HG03066 (cell line): ENCODE results near the gene IL20.

Experiments used
- ATAC-seq: cut with Tn5 transposase; IDR thresholded peaks from one replicate; pipeline ENCODE4 v1.9.1; 2021; ENCODE audit warnings: low read depth; ENCODE audit not compliant: unreplicated experiment

The IL20 gene

DNA sequence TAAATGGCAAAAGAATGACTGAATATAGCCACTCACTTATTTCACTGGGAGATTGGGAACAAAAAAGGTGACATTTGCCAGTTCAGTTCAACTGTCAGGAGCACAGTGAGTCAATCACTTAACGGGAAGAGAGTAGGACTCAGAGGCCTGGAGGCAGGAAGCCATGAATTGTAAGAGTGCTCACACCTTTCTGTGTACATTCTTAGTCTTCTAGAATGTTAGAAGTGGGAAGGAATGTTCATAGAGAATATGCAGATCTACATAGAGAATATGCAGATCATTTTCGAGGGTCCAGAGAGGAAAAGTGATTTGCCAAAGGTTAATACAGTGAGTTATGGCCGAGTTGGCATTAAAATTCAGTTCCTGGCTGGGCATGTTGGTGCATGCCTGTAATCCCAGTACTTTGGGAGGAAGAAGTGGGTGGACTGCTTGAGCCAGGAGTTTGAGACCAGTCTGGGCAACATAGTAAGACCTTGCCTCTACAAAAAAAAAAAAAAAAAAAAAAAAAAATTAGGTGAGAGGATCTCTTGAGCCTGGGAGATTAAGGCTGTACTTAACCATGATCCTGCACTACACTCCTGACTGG lies 8.3 kb downstream of the IL20 start:
- no peak for ATAC-seq

DNA sequence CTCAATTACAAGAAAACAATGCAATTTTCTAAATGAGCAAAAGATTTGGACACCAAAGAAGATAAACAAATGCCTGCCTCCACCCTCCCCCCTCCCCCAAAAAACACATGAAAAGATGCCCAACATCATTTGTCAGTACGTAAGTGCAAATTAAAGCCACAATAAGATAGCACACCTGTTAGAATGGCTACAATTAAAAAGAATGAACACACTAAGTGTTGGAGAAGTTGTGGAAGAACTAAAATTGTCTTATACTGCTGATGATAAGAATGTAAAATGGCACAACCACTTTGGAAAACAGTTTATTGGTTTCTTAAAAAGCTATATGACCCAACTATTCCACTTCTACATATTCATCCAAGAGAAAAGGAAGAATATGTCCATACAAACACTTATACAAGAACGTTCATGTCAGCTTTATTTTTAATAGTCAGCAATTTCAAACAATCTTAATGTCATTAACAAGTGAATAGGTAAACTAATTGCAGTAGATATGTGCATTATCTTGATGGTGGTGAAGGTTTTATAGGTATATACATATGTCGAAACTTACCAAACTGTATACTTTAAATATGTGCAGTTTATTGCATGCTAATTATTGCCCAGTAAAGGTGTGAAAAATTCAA lies 10.4 kb downstream of the IL20 start:
- no peak for ATAC-seq

DNA sequence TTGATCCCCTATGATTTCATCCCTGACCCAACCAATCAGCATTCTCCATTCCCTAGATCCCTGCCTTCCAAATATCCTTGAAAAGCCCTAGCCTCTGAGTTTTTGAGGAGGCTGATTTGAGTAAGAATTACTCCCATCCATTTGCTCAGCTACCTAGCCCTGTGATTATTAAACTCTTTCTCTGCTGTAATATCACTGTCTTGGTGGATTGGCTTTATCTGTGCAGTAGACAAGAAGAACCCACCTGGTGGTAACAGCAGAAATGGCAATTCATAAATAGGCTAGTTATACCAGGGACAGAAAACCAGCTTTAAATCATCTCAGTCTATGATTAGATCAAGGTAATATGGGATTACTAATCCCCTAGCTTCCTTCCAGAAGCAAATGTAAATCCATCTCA lies 13.0 kb downstream of the IL20 start:
- ATAC-seq: no peak

DNA sequence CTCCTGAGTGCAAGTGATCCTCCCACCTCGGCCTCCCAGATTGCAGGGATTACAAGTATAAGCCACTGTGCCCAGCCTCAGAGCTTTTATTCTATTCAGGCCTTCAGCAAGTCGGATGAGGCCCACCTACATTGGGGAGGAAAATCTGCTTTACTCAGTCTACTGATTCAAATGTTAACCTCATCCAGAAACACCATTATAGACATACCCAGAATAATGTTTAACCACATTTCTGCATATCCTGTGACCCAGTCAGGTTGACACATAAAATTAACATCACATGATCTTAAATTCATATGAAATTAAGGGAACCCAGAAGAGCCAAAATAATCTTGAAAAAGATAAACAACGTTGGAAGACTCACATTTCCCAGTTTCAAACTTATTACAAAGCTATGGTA lies 14.9 kb downstream of the IL20 start:
- no peak for ATAC-seq

DNA sequence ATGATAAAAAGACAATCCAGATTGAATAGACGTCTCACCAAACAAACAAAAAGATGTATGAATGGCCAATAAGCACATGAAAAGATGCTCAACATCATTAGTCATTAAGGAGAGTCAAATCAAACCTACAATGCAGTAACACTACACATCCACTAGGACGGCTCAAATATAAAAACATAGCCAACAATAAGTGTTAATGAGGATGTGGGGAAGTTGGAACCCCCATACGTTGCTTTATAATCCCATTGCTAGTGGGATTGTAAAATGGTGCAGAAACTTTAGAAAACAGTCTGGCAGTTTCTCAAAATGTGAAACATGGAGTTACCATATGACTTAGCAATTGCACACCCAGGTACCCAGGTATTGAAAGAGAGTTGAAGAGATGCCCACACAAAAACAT lies 17.1 kb downstream of the IL20 start:
- no peak for ATAC-seq

GRCh38 chr1:206883160-206883559 lies 17.7 kb downstream of the IL20 start:
- ATAC-seq: no peak

DNA sequence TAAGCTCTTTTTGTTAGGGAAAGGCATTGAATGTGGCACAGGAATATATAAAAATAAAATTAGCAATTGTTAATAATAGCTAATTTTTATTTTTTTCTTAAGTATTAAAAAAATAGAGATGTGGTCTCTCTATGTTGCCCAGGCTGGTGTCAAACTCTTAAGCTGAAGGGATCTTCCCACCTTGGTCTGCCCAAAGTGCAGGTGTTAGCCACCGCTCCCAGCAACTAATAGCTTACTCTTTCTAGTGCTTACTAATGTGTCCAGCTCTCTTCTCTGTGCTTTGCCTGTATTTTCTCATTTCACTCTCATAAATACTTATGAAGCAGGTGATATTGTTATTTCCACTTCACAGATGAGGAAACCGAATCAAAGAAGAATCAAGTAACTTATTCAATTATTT lies 18.5 kb downstream of the IL20 start:
- no peak for ATAC-seq

DNA sequence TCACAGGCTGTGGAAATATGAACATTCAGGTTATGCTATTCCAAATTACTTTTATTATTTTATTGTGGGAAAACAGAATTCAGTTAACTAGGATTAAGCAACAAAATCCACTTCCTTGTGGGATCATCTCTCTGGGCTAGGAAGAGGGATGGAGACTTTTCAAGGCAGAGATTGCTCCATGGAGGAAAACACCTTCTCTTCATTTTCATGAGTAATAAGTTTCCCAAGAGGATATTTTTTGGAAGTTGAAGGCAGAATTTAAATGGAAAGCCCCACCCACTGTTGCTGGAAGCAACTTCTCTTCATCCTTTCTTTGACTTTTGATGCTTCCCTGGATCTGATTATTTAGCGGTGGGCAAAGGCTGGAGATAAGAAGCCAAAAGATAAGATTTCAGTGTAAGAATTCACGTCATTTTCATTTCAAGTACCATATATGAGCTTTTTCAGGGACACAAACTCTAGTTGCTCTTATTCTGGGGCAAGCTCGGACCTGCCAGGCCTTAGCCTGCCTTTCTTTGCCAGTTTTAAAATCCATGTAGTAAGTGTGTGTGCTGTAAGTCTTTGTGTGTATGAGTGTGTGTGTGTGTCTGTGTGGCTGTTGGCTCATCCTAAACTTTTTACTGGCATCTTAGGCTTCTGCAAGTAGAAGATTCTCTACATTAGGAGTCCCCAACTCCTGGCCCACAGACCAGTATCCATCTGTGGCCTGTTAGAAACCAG lies 20.1 kb downstream of the IL20 start:
- ATAC-seq: no peak

GRCh38 chr1:206886831-206887230 lies 21.4 kb downstream of the IL20 start:
- ATAC-seq: no peak

GRCh38 chr1:206887701-206888100 lies 22.3 kb downstream of the IL20 start:
- no peak for ATAC-seq

DNA sequence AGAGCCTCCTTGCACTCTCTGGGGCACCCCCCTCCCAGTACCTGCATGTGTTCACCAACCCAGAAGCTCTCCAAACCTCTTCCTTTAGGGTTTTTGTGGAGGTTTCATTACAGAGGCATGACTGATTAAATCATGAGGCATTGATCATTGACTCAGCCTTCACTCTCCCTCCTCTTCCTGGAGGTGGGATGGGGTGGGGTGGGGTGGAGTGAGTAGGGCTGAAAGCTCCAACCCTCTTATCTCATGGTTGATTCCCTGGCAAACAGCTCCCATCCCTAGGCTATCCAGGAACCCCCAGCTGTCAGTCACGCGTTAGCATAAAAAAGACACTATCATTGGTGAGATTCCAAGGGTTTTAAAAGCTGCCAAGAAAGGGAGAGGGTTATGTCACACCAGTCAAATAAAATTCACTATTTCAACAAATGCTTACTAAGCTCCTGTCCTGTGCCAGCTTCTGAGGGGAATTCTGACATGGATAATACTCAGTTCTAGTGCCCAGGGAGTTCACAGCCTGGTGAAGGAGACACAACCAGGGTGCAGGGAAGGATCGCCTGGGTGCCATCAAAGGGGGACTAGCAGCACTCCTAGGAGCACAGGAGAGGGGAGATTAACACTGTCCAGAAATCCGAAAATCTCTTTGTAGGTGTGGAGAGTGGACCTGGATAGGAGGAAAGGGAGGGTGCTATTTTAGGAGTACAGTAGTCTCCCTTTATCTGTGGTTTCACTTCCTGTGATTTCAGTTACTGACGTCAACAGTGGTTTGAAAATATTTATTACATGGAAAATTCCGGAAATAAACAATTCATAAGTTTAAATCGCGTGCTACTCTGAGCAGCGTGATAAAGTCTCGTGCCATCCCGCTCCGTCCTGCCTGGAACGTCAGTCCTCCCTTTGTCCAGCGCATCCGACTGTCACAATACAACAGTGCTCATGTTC lies 25.0 kb downstream of the IL20 start:
- ATAC-seq: no peak

DNA sequence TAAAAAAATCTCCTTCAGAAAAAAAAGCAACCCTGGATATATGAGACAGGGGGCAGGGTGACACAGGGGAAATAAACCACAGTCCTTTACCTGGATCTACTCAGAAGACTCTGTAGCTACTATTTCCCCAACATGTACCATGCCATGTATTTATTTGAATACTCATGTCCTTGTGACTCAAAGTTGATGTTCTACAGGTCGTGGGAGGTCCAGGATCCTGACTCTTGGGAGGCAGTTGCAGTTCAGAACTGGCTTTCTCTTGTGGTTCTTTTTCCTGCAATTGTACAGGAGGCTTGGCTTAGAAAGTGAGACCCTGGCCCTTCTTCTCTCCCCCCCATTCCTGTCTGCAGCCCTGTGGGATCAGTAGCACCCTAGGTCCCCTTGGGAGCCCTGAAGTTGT lies 26.0 kb downstream of the IL20 start:
- no peak for ATAC-seq

GRCh38 chr1:206892351-206892984 lies 27.0 kb downstream of the IL20 start:
- no peak for ATAC-seq

- no peak for ATAC-seq
Measured at GRCh38 chr1:206893380-206893779, 28.0 kb downstream of the IL20 start.

- no peak for ATAC-seq
Measured at GRCh38 chr1:206895325-206895724, 29.9 kb downstream of the IL20 start.

- ATAC-seq: no peak
Measured at GRCh38 chr1:206895837-206896242, 30.4 kb downstream of the IL20 start.

DNA sequence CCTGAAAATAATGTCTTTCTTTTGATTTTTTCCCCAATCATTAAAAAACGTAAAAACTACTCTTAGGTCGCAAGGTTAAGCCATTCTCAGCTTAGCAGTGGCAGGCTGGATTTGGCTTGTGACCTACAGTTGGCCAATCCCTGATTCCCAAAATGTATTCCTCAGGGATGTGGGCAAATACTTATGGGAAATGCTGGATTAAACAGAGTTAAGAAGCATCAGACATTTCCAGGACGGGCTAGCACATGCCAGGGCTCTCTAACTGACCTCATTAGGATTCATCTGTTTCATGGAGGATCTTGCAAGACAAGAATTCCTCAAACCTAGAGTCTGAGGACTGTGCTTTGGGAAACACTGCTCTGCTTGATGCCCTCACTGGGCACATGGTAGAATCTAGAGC lies 30.8 kb downstream of the IL20 start:
- no peak for ATAC-seq

GRCh38 chr1:206897175-206897574 lies 31.8 kb downstream of the IL20 start, which contains the start of gene IL24:
Gene IL24, plus strand, starts transcription at chr1:206897443. Its CDS starts 390 bp downstream, at chr1:206897833.
- ATAC-seq: no peak

DNA sequence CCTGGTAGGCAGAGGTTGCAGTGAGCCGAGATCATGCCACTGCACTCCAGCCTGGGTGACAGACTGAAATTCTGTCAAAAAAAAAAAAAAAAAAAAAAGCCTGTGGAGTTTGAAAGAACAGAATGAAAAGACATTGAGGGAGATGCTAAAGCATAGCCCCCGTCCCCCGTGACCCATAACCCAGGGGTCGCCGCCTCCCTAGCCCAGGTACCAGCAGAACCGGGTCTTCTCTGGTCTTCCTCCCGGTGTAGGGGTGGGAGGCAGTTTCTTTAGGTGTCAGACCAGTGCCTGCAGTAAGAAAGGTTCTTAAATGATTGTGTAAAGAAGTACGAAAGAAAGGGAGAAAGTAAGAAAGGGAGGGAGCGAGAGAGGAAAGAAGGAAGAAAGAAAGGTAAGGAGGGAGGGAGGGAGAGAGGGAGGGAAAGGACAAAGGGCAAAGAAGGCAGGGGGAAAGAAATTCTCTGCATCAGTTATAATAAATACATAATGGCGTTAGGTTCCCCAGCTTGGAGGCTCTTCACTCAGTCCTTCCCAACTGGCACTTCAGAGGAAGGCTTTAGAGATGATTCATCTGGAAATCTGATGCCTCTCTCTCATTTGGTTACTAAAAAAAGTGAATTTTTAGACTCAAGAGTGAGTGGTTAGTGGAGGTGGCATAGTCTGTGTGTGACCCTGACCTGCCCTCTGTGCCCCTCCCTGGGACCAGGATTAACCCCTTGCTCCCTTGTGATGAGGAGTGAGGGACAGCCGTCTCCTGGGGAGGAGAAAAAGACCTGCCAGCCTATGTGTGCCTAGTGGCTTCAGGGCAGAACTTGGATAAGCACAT lies 32.9 kb downstream of the IL20 start:
- no peak for ATAC-seq
